OCI-LY1 (cell line): Measurements from ENCODE around the gene FUT8.

Experiments used
- H2AFZ ChIP-seq: fragments of 200-600 bp; sonication (generic), shearing (Covaris generic); 2 replicates; pipeline ENCODE4 v1.6.0; 2014; ENCODE audit warnings: antibody characterized with exemption, mild to moderate bottlenecking, low read length
- H3F3A ChIP-seq: fragments of 200-600 bp; sonication (generic), shearing (Covaris generic); 2 replicates; pipeline ENCODE4 v1.6.0; 2014; ENCODE audit warnings: mild to moderate bottlenecking, antibody characterized with exemption, low read length, moderate library complexity; ENCODE audit not compliant: insufficient read depth
- H3K27ac ChIP-seq: fragments of 200-600 bp; sonication (generic); 2 replicates; pipeline ENCODE4 v1.5.1; 2014; ENCODE audit warnings: low read length, mixed run types, mild to moderate bottlenecking, low read depth; ENCODE audit not compliant: poor library complexity, severe bottlenecking
- H3K27me3 ChIP-seq: fragments of 200-600 bp; sonication (generic); 2 replicates; pipeline ENCODE4 v1.6.0; 2014; ENCODE audit warnings: antibody characterized with exemption, mild to moderate bottlenecking, low read length, moderate library complexity; ENCODE audit not compliant: insufficient read depth
- H3K36me3 ChIP-seq: fragments of 200-600 bp; sonication (generic); 2 replicates; pipeline ENCODE4 v1.6.1; 2014; ENCODE audit warnings: mild to moderate bottlenecking, antibody characterized with exemption, low read length, moderate library complexity, mixed read lengths; ENCODE audit not compliant: insufficient read depth
- H3K4me1 ChIP-seq: fragments of 200-600 bp; sonication (generic); 2 replicates; pipeline ENCODE4 v1.5.1; 2014; ENCODE audit warnings: mild to moderate bottlenecking, low read length, moderate library complexity; ENCODE audit not compliant: insufficient read depth, severe bottlenecking
- H3K4me2 ChIP-seq: fragments of 200-600 bp; sonication (generic), shearing (Covaris generic); 2 replicates; pipeline ENCODE4 v1.6.1; 2014; ENCODE audit warnings: low read length
- H3K4me3 ChIP-seq: fragments of 200-600 bp; sonication (generic); 2 replicates; pipeline ENCODE4 v1.5.1; 2014; ENCODE audit warnings: low read length, low read depth, mild to moderate bottlenecking, mixed read lengths; ENCODE audit not compliant: poor library complexity, severe bottlenecking
- H3K79me2 ChIP-seq: fragments of 200-600 bp; shearing (Covaris generic); 2 replicates; pipeline ENCODE4 v1.6.1; 2016; ENCODE audit warnings: mixed run types, low read length, mixed read lengths; ENCODE audit not compliant: insufficient read depth
- H3K9ac ChIP-seq: fragments of 200-600 bp; sonication (generic), shearing (Covaris generic); 2 replicates; pipeline ENCODE4 v1.6.1; 2014; ENCODE audit warnings: mild to moderate bottlenecking, low read length, mixed read lengths
- H3K9me2 ChIP-seq: fragments of 200-600 bp; sonication (generic), shearing (Covaris generic); 2 replicates; pipeline ENCODE4 v1.6.1; 2014; ENCODE audit warnings: low read depth, mild to moderate bottlenecking, low read length, mixed read lengths
- H3K9me3 ChIP-seq: fragments of 200-600 bp; shearing (Covaris generic); 2 replicates; pipeline ENCODE4 v1.6.1; 2014; ENCODE audit warnings: low read length, mixed read lengths
- H4K20me1 ChIP-seq: fragments of 200-600 bp; sonication (generic), shearing (Covaris generic); 2 replicates; pipeline ENCODE4 v1.6.0; 2016; ENCODE audit warnings: mild to moderate bottlenecking, low read length; ENCODE audit not compliant: insufficient read depth
- EZH2 ChIP-seq: fragments of 200-600 bp; sonication (generic), shearing (Covaris generic); IDR thresholded peaks from 2 replicates; pipeline ENCODE4 v1.8.0; 2017; ENCODE audit warnings: borderline replicate concordance, mixed run types, mild to moderate bottlenecking, antibody characterized with exemption, low read length, moderate library complexity, mixed read lengths
- TF ChIP-seq, protein P1 (sequence below): fragments of 200-600 bp; sonication (generic), shearing (Covaris generic); IDR thresholded peaks from 2 replicates; pipeline ENCODE4 v1.5.1; 2017; ENCODE audit warnings: mild to moderate bottlenecking, antibody characterized with exemption, low read length, moderate library complexity, mixed read lengths

FUT8 gene

DNA sequence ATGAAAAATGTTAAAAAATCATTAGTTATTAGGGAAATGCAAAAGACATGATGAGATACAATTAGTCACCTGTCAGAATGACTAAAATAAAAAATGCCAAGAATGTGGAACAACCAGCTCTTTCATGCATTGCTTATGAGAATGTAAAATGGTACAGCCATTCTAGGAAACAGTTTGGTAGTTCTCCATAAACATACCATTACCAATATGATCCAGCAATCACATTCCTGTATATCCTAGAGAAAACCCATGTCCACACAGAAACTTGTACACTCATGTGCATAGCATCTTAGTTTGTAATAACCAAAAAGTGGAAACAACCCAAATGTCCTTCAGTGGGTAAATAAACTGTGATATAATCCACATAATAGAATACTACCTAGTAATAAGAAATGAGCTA is 245.7 kb downstream of the FUT8 start:
- no peak overlapping the region for H3K4me2 ChIP-seq
- H3K9me2 ChIP-seq, result no peaks in the 10 kb centered on the region
- no peak overlapping the region for H3K4me3 ChIP-seq
- H3K36me3 ChIP-seq, result no peaks in the 10 kb centered on the region
- no peaks in the 10 kb centered on the region for H3K79me2 ChIP-seq
- TF ChIP-seq, protein P1, sequence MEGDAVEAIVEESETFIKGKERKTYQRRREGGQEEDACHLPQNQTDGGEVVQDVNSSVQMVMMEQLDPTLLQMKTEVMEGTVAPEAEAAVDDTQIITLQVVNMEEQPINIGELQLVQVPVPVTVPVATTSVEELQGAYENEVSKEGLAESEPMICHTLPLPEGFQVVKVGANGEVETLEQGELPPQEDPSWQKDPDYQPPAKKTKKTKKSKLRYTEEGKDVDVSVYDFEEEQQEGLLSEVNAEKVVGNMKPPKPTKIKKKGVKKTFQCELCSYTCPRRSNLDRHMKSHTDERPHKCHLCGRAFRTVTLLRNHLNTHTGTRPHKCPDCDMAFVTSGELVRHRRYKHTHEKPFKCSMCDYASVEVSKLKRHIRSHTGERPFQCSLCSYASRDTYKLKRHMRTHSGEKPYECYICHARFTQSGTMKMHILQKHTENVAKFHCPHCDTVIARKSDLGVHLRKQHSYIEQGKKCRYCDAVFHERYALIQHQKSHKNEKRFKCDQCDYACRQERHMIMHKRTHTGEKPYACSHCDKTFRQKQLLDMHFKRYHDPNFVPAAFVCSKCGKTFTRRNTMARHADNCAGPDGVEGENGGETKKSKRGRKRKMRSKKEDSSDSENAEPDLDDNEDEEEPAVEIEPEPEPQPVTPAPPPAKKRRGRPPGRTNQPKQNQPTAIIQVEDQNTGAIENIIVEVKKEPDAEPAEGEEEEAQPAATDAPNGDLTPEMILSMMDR, result no peak
- no peak for TF ChIP-seq EZH2
- H4K20me1 ChIP-seq, result no peaks in the 10 kb centered on the region
- H3K27ac ChIP-seq, result no peak overlapping the region
- H2AFZ ChIP-seq, result no peak overlapping the region
- H3K9ac ChIP-seq, result no peak overlapping the region
- H3F3A ChIP-seq, result no peaks in the 10 kb centered on the region
- no peaks in the 10 kb centered on the region for H3K4me1 ChIP-seq
- H3K9me3 ChIP-seq, result 0 out of 2 replicates have a peak, but pooled peaks cover 5% of the 10 kb centered on the region
- no peaks in the 10 kb centered on the region for H3K27me3 ChIP-seq

- Histone ChIP-seq H3K79me2 (no peaks in the 10 kb centered on the region), H3K9ac (no peak overlapping the region), H2AFZ (no peak overlapping the region), H3K9me3 (no peaks in the 10 kb centered on the region), H3F3A (no peaks in the 10 kb centered on the region; the same call in 1 of the 2 replicates), H4K20me1 (no peaks in the 10 kb centered on the region), H3K4me3 (no peak overlapping the region), H3K27ac (no peak overlapping the region), H3K4me1 (peaks cover 11% of the 10 kb centered on the region), H3K9me2 (no peaks in the 10 kb centered on the region), H3K4me2 (no peak overlapping the region), H3K36me3 (peaks cover 5% of the 10 kb centered on the region; the same call in 1 of the 2 replicates), H3K27me3 (no peaks in the 10 kb centered on the region)
- TF ChIP-seq, protein P1, result no peak
- TF ChIP-seq EZH2, result no peak
Measured at GRCh38 chr14:65661865-65662264, 249.3 kb downstream of the FUT8 start.

DNA sequence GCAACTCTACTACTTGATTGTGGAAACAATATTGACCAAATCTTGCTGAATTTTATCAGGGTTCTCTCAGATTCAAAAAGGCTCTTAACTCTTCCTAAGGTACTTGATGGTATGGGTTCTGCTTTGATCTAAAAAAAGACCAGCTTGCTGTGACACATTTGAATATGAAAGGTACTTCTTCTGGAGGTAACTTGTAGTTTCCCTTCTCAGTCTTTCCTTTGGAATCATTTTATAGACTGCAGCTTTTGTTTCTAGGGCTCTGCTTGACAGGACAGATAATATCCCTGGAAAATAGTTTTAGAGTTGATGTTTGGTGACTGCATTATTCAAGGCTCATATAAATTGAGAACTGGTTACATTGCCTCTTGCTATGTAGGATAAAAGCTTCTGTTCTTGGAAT is 251.9 kb downstream of the FUT8 start:
- Histone ChIP-seq H3K27me3 (no peaks in the 10 kb centered on the region), H3K27ac (no peak overlapping the region), H4K20me1 (no peaks in the 10 kb centered on the region), H3K4me1 (peaks cover 11% of the 10 kb centered on the region), H3K9me2 (no peaks in the 10 kb centered on the region), H3K79me2 (no peaks in the 10 kb centered on the region), H3K9me3 (no peaks in the 10 kb centered on the region), H3F3A (no peaks in the 10 kb centered on the region; the same call in 1 of the 2 replicates), H3K36me3 (peaks cover 11% of the 10 kb centered on the region), H2AFZ (no peak overlapping the region), H3K4me2 (no peak overlapping the region), H3K4me3 (no peak overlapping the region), H3K9ac (no peak overlapping the region)
- TF ChIP-seq, protein P1, result no peak
- TF ChIP-seq EZH2, result no peak
